Lower leg skin (tissue), 3 donors: ENCODE data around the gene SORCS2.

ENCODE experiments used
- CTCF ChIP-seq, 3 donors: fragments of 450-650 bp; IDR thresholded peaks; one replicate each; pipeline ENCODE4 v1.5.1; 2016; ENCODE audit warnings: antibody characterized with exemption in 3 of 3, mild to moderate bottlenecking in 3 of 3, moderate library complexity in 2 of 3
- POLR2A ChIP-seq, 2 donors: fragments of 450-650 bp; IDR thresholded peaks; one replicate each; pipeline ENCODE4 v1.6.1; 2016 to 2017; ENCODE audit warnings: antibody characterized with exemption in 2 of 2, mild to moderate bottlenecking in 1 of 2, moderate library complexity in 1 of 2

DNA sequence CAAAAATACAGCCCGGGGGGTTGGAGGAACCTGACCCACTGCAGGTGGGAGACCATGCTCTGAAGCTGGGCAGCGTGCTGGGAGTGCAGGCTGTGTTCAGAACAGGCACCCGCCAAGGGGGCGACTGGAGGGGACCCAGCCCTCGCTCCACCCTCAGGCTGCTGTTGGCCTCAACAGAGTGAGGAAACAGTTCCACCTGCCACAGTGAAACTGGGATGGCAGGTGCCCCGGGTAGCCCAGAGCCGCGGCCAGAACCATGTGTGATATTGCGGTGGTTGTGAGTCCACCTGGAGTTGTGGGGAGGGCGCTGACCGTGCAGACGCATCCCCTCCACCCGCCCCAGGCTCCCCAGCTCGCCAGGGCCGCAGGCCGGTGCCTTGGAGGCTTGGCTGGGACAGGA, 288.1 kb downstream of the SORCS2 start:
- TF ChIP-seq CTCF (IDR thresholded peaks at IDR 0.05) (no peak), POLR2A (IDR thresholded peaks at IDR 0.05) (no peak)
